NAMALWA (cell line): ENCODE measurements around the gene ZNF343.

Source experiments
- DNase-seq: peaks from one replicate; pipeline ENCODE4 v3.0.0-alpha.2; 2015; ENCODE audit warnings: low spot score

The ZNF343 gene

DNA sequence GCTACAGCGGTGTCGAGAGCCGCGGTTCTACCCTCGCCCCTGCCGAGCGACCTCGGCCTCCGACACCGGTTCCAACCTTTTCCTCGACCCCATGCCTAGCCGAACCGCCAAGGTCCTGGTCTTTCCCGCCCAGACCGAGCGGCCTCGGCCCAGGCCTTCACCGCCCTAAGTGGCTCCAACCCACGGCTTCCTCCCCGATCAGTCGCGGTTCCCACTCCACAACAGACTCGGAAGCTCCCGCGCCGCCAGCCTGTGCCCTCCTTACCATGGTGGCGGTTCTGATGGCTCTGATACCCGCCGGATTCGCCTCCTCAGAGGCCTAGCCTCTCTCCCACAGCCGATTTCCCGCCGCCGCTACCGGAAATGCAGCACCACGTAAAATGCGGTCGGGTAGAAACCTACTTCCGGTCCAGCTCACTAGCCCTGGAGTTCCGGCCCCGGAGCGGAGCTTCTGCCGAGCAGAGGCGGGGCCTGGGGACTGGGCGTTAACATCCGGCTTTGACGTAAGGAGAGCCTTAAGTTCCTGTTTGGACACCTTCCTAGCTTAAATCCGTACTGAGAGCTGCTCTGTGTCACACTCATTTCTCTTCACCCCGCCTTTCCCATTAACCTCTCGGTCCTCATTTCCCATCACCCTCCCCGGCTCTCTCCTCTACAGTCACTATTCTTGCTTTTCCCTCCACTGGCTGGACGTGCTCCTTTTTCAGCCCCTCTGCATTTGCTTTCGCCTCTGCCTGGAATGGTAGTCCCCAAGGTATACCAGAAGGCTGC lies 38.1 kb downstream of the ZNF343 start, which contains the start of gene SNRPB:
Gene SNRPB (minus strand): TSS at position 367 of the 771 bp plus-strand sequence. CDS start 99 bp downstream, at position 268.
- DNase-seq: peak; percentile 98

DNA sequence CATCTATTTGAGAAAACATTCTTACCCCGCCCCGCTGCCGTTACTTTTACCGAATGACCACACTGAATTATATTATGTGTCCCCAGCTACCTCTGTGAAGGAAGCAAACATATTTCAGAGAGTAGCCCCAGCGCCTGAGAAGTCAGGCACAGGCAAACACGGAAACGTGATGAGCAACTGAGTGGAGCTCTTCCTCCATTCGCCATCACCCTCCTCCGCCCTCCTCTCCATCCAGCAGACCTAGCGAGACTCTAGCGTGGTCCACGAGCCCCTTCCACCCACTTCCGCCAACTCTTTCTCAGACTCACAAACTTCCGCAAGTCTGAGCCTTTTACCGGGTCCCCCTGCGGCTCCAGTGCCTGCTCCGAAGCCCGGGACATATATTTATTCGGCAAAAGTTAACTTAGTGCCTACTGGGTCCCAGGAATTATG lies 38.7 kb downstream of the ZNF343 start:
- DNase-seq: peak; percentile 80

DNA sequence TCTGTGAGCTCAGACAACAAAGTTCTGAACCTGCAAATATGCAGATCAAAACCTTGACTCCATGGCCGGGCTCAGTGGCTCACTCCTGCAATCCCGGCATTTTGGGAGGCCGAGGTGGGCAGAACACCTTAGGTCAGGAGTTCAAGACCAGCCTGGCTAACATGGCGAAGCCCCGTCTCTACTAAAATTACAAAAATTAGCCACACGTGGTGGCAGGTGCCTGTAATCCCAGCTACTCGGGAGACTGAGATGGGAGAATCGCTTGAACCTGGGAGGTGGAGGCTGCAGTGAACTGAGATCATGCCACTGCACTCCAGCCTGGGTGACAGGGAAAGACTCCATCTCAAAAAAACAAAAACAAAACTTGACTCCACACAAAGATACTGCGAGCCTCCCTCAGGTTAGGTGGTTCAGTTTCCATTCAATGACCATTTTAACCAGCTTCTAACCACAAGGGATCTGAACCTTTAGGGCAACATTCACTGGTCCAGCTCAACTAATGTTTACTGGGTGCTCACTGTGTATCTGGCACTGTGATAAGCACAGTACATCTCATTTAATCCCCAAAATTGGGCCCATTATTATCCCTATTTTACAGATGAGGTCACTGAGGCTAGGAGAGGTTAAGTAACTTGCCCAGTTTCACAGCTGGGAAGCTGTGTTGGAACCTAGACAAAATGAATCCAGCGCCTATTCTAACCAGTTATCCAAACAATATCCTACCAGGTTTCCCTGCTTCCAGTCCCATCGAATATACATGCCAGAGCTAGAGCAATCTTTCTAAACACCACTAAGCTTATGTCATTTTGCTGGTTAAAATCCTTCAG lies 39.9 kb downstream of the ZNF343 start:
- no peak for DNase-seq

DNA sequence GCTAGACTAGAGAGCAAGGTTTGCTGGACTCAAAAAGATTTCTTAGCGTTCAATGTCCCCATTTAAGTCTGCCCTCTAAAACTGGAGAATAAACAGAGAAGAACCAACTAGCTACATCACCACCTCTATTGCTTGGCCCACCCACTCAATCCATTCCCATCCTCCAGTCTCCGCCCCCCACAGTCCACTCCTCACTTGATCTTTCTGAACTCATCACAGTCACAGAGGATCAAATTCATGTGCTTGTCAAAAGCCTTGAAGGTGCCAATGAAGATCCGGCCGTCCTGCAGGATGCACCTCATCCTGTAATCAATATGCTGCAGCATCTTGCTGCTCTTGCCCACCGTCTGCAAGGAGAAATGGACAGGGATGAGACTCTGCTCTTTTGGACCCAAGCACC lies 41.3 kb downstream of the ZNF343 start:
- DNase-seq: no peak

DNA sequence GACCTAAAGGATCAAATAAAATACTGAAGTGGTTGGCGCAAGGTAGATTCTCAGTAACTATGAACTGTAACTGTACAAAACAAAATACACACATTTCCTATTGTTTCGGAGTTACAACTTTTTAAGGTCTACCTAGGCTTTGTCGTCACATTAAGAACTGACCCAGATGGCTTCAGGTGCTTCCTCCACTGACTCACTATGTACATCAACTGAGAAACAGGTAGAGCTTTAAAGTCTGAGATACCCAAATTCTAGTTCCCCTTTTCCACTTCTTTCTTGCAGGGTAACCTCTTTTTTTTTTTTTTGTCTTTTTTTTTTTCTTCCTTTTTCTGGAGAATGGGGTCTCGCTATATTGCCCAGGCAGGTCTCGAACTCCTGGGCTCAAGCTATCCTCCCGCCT lies 43.6 kb downstream of the ZNF343 start:
- no peak for DNase-seq

DNA sequence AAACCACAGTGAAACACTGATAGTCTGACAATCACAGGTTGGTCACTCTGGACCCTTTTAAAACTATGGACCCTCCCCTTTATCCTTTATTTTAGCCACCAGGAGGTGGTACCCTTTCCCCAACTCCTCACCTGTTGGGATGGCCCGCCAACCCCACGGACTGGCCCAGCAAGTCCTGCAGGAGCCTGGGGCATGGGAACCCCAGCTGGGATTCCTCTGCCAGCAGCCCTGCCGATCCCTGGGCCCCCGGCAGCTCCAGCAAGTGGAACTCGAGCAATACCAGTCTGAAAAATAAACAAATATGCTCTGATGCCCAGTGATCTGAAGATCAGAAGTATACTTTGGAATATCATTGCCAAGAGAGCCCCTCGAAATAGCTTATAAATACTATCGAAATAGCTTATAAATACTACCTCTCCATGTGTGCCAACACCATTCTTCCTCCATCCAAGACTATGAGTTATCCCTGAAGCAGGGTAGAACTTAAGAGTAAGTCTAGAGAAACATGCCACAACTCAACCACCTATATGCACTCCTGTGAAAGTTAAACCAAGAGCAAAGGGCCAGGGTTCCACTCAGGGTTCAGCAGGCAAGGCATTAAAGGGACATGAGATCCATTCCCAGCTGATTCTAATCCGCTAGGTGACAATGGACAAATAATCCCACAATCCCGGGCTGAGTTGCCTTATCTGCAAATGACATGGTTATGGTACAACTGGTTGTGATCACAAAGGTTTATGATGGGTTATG lies 44.9 kb downstream of the ZNF343 start:
- no peak for DNase-seq

DNA sequence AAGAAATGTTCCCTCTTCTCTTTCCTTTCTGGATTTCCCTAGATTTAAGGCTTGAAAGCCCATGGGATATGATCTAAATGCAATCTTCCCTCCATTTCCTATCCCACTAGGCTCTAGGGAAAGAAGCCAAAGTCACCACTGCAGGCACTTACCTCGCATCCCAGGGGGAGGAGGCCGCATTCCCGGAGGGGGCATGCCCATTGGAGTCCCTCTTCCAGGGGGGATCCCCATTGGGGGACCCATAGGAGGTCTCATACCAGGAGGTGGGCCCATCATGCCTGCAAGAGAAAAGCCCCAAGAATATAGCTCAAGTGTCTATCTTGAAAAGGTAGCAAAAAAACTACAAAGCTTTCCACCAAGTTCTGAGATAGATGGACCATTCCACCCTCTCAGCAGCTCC lies 46.2 kb downstream of the ZNF343 start:
- DNase-seq: no peak

DNA sequence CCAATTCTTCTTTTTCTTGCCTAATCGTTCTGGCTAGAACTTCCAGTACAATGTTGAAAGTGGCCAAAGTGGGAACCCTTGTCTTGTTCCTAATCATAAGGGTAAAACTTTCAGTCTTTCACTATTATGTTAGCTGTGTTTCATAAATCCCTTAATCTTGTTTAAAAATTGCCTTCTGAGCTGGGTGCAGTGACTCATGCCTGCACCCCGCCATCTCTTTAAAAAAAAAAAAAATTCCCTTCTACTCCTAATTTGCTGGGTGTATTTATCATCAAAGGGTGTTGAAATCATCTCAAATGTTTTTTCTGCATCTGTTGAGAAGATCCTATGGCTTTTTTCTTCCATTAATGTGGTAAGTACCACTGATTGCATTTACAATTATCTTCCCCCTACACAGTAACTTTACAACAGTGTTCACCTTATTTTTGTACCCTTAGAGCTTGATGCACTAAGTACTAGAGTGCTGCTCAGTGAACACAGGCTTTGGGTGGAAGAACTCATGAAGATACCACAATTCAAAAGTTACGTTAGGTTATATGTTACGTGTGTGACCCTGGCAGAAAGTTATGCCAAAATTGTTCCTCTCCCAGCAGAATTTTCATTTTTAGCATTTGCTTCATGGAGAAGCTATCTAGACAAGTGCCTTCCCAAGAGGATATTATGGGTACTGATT lies 47.8 kb downstream of the ZNF343 start:
- DNase-seq: no peak

DNA sequence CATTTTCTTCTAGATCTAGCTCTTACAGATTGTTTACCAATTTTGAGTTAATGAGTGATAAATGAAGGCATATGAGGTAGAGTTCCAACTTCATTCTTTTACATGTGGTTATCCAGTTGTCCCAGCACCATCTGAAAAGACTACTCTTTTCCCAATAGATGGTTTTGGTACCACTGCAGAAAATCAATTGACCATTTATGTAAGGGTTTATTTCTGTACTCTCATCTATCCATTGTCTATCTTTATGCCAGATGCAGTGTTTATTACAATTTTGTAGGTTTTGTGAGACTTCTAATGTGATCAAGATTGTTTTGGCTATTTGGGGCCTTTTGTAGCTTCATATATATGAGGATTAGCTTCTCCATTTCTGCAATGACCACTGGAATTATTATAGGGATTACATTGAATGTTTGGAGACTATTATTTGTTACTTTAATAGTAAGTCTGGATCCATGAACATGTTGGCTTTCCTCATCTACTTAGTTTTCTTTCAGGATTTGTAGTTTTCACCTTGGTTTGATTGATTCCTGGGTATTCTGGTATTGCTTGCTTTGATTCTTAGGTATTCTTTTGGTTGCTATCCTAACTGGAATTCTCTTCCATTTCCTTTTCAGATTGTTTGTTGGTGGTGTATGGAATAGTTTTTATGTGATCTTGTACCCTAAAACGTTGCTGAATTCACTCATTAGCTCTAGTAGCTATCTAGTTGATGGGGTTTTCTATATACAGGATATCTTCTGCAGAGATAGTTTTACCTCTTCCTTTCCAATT lies 48.5 kb downstream of the ZNF343 start:
- no peak for DNase-seq

DNA sequence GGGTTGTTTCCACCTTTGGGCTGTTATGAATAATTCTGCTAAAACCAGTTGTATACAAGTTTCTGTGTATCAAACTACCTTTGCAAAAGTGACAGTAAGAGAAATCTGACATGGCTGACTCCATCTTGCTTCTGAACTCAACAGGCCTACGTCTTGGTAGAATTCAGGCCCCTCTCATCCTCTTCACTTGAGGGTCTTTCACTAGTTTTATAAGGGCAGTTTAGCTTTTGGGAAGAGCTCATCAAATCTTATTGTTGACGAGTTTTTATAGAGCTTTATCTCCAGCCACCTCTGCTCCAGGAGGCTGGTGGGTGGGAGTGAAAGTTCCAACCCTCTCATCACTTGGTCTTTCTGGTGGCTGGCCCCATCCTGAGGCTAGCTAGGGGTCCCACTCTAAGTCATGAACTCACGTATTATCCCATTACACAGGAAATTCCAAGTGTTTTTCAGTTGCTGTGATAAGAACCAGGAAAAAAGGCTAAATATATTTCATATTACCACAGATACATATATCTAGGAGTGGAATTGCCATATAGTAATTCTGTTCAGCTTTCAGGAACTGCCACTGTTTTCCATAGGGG lies 49.7 kb downstream of the ZNF343 start:
- no peak for DNase-seq

DNA sequence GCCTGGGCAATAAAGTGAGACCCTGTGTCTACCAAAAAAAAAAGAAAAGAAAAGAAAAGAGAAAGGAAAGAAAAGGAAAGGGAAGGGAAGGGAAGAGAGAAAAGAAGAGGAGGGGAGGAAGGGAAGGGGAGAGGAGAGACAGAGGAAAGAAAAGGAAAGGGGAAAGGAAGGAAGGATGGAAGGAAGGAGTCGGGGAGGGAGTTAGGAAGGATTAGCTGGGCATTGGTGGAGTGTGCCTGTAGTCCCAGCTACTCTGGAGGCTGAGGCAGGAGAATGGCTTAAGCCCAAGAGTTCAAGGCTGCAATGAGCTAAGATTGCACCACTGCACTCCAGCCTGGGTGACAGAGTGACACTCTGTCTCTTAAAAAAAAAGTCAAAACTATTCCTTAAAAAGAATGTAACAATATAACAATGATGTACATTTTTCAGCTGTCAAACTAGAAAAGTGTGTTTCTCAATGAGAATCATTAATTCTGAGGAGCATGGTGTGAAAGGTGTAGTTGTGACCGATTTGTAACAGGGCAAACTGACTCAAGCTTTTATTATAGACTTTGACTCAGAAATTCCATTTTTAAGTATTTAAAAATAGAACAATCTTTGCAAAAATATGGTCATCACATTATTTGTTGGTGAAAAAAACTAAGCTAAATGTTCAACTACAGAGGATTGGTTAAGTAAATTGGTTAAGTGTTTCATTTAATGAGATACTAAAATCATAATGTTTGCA lies 52.8 kb downstream of the ZNF343 start:
- no peak for DNase-seq

DNA sequence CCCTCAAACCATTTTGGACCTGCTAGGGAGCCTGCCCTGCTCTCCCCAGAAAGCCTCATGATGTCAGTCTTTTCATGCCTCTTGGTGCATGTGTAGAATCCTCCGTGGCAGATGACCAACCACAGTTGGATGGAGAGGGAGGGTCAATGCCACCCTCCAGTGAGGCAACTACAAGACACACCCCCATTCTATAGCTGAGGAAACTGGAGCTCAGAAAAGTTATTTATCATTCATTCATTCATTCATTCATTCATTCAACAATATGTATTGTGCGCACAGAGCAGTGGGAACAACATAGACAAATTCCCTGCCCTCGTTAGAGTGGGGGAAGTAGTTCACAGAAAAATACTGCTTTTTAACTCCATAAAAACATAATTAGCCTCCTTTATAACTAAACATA lies 54.9 kb downstream of the ZNF343 start:
- no peak for DNase-seq

DNA sequence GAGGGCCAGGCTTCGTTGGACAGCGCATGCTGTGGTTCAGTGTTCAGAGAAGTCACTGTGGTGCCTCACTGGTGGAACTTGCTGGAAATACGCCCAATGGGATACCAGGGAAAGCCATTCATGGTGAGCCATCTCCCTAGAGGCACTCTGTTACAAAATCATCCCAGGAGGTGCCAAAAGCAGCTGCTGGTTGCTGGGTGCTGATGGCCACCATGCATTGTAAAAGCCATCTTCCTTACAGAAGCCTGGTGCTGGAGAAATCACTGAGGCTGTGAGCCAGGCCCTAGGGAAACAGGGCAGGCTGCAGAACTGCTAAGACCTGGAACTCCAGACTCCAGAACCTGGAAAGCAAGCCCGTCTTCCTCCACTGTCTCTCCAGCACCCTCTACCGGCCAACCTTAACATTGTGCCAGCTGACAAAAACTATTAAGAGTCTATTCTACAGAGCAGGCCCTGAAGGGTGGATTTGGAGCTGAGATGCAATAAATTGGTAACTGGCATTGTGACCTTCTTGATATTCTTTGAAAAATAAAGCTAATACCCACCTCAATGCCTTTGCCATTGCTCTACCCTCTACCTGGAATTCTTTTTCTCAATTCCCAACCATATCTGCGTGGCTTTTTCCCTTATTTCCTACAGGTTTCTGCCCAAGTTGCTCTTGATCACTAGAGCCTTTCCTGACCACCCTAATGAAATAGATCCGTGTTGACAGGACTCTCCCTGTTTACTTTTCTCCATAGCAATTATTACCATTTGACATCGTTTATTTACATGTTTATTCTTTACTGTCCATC lies 56.6 kb downstream of the ZNF343 start:
- peak; percentile 78 for DNase-seq

DNA sequence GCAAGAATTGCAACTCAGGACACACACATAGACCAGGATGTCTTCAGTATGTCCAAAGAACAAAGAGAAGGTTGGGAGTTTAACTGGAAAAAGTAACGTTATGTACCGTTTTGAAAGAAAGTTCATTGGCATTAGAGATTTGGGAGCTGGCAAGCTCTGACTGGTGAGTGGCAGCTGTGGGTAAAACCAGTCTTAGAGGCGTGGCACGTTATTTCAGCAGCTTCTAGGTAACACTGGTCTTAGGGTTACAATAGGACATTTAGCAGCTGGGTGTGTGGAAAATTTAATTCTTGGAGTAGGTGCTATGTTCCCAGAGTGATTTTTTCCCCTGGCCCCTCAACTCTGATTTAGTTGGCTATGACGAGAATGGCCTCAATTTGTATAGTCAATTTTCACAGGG lies 57.3 kb downstream of the ZNF343 start:
- no peak for DNase-seq

DNA sequence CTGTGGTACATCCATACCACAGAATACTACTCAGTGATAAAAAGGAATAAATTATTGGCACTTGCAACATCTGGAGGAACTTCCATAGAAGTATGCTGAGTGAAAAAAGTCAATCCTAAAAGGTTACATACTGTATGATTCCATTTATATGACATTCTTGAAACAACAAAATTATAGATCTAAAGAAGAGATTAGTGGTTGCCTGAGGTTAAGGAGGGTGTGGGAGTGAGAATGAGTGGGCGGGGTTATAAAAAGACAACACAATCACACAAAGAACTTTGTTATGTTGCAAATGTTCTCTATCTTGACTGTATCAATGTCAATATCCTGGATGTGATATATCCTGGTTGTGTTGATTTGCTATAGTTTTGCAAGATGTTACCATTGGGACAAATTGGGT lies 59.3 kb downstream of the ZNF343 start:
- no peak for DNase-seq

DNA sequence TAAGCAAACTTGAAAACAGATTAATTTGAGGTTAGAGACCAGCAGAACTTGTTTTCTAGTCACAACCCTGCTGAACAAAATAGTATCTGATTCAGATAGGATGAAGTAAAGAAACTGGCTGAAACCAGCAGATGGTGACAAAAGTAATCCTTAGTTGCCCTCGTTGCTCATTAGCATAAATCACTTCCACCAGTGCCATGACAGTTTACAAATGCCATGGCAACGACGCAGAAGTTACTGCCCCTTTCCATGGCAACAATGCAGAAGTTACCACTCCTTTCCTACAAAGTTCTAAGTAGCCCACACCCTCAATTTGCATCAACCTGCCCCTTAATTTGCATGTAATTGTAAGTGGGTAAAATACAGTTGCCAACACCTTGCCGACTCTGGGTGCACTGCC lies 61.9 kb downstream of the ZNF343 start:
- peak; percentile 62 for DNase-seq
